H9 (cell line): Measurements from ENCODE around the gene DNAJC15. TPM values are rescaled to one million over a fixed set of nuclear protein-coding genes. Genes with fewer than 3 reads are reported as not detected.

Source experiments
- DNase-seq: peaks from one replicate; pipeline ENCODE4 v3.0.0-alpha.2; 2017
- H2AFZ ChIP-seq: one replicate; pipeline ENCODE4 v1.6.1; 2013; ENCODE audit warnings: mild to moderate bottlenecking, low read length, control low read depth, moderate library complexity
- H2AK5ac ChIP-seq: 2 replicates; pipeline ENCODE4 v1.6.1; 2013; ENCODE audit warnings: low read length, control low read depth, mixed read lengths; ENCODE audit not compliant: insufficient read length
- H2BK120ac ChIP-seq: one replicate; pipeline ENCODE4 v1.6.1; 2013; ENCODE audit warnings: low read depth, mild to moderate bottlenecking, low read length, control low read depth, inconsistent platforms; ENCODE audit not compliant: poor library complexity, severe bottlenecking
- H2BK12ac ChIP-seq: 2 replicates; pipeline ENCODE4 v1.6.1; 2013; ENCODE audit warnings: low read length, control low read depth, mixed read lengths, low read depth; ENCODE audit not compliant: insufficient read length
- H2BK15ac ChIP-seq: 2 replicates; pipeline ENCODE4 v1.6.1; 2013; ENCODE audit warnings: low read depth, low read length, control low read depth
- H2BK20ac ChIP-seq: one replicate; pipeline ENCODE4 v1.6.1; 2013; ENCODE audit warnings: low read depth, mild to moderate bottlenecking, low read length, control low read depth, inconsistent platforms; ENCODE audit not compliant: poor library complexity, severe bottlenecking
- H2BK5ac ChIP-seq: 2 replicates; pipeline ENCODE4 v1.6.1; 2013; ENCODE audit warnings: low read length, control low read depth, mixed read lengths; ENCODE audit not compliant: insufficient read length
- H3K14ac ChIP-seq: 2 replicates; pipeline ENCODE4 v1.6.1; 2013; ENCODE audit warnings: low read length, control low read depth; ENCODE audit not compliant: insufficient read depth
- H3K18ac ChIP-seq: 2 replicates; pipeline ENCODE4 v1.6.1; 2013; ENCODE audit warnings: low read depth, mild to moderate bottlenecking, mixed read lengths, low read length, control low read depth; ENCODE audit not compliant: insufficient read length
- H3K23ac ChIP-seq: 2 replicates; pipeline ENCODE4 v1.6.1; 2013; ENCODE audit warnings: low read length, control low read depth, mixed read lengths, low read depth; ENCODE audit not compliant: insufficient read length
- H3K23me2 ChIP-seq: 2 replicates; pipeline ENCODE4 v1.6.1; 2013; ENCODE audit warnings: low read depth, mild to moderate bottlenecking, mixed read lengths, low read length, control low read depth; ENCODE audit not compliant: insufficient read length, poor library complexity, severe bottlenecking
- H3K27ac ChIP-seq: 2 replicates; pipeline ENCODE4 v1.5.1; 2013; ENCODE audit warnings: low read length, control low read depth, mixed read lengths, low read depth; ENCODE audit not compliant: insufficient read length
- H3K27me3 ChIP-seq: 2 replicates; pipeline ENCODE4 v1.6.1; 2013; ENCODE audit warnings: low read length, control low read depth, inconsistent platforms; ENCODE audit not compliant: insufficient read depth
- H3K4ac ChIP-seq: 2 replicates; pipeline ENCODE4 v1.6.1; 2013; ENCODE audit warnings: low read depth, mild to moderate bottlenecking, control low read depth, inconsistent platforms, low read length, moderate library complexity
- H3K4me1 ChIP-seq: 2 replicates; pipeline ENCODE4 v1.6.1; 2013; ENCODE audit warnings: low read length, control low read depth, inconsistent platforms; ENCODE audit not compliant: insufficient read depth
- H3K4me2 ChIP-seq: 2 replicates; pipeline ENCODE4 v1.6.1; 2013; ENCODE audit warnings: low read length, control low read depth, mixed read lengths; ENCODE audit not compliant: insufficient read length, insufficient read depth
- H3K56ac ChIP-seq: 2 replicates; pipeline ENCODE4 v1.6.1; 2013; ENCODE audit warnings: low read depth, mild to moderate bottlenecking, mixed read lengths, low read length, control low read depth; ENCODE audit not compliant: insufficient read length
- H3K79me1 ChIP-seq: 2 replicates; pipeline ENCODE4 v1.6.1; 2013; ENCODE audit warnings: low read depth, mild to moderate bottlenecking, moderate library complexity, low read length, control low read depth, inconsistent platforms; ENCODE audit not compliant: insufficient read depth, poor library complexity, severe bottlenecking
- H3K79me2 ChIP-seq: 2 replicates; pipeline ENCODE4 v1.6.1; 2013; ENCODE audit warnings: low read length, control low read depth, inconsistent platforms; ENCODE audit not compliant: insufficient read depth
- H3K9ac ChIP-seq: 2 replicates; pipeline ENCODE4 v1.6.1; 2013; ENCODE audit warnings: low read length, control low read depth, mixed read lengths; ENCODE audit not compliant: insufficient read length; ENCODE audit errors: extremely low read depth
- H3K9me3 ChIP-seq: one replicate; pipeline ENCODE4 v1.6.1; 2013; ENCODE audit warnings: low read depth, low read length, inconsistent platforms; ENCODE audit not compliant: control insufficient read depth
- H3T11ph ChIP-seq: one replicate; pipeline ENCODE4 v1.6.1; 2013; ENCODE audit warnings: mild to moderate bottlenecking, low read length, control low read depth, inconsistent platforms
- H4K20me1 ChIP-seq: one replicate; pipeline ENCODE4 v1.6.1; 2013; ENCODE audit not compliant: control insufficient read depth, insufficient read length, insufficient read depth
- H4K5ac ChIP-seq: 2 replicates; pipeline ENCODE4 v1.6.1; 2013; ENCODE audit warnings: low read depth, mild to moderate bottlenecking, mixed read lengths, low read length, control low read depth; ENCODE audit not compliant: insufficient read length
- H4K8ac ChIP-seq: replicated peaks from 2 replicates; pipeline ENCODE4 v1.6.1; 2013; ENCODE audit warnings: low read length, control low read depth, mixed read lengths, low read depth; ENCODE audit not compliant: insufficient read length
- H4K91ac ChIP-seq: 2 replicates; pipeline ENCODE4 v1.6.1; 2013; ENCODE audit warnings: low read depth, mild to moderate bottlenecking, moderate library complexity, mixed read lengths, low read length, control low read depth; ENCODE audit not compliant: insufficient read length
- H3K27ac Mint-ChIP-seq, 3 experiments: 2 replicates in 2 of 3; 3 replicates in 1 of 3; pipeline ENCODE4 v1.8.0; 2020 to 2021; ENCODE audit warnings: mixed read lengths in 3 of 3, mild to moderate bottlenecking in 1 of 3, moderate library complexity in 1 of 3
- H3K27me3 Mint-ChIP-seq: 2 replicates; pipeline ENCODE4 v1.8.0; 2021; ENCODE audit warnings: low read depth, mild to moderate bottlenecking, moderate library complexity, mixed read lengths
- H3K36me3 Mint-ChIP-seq, 3 experiments: 2 replicates in 2 of 3; 3 replicates in 1 of 3; pipeline ENCODE4 v1.8.0; 2020 to 2021; ENCODE audit warnings: low read depth in 3 of 3, mixed read lengths in 3 of 3; ENCODE audit not compliant: insufficient read depth in 1 of 3
- H3K4me1 Mint-ChIP-seq, 2 experiments: 2 replicates each; pipeline ENCODE4 v1.8.0; 2020; ENCODE audit warnings: mixed read lengths in 2 of 2
- H3K4me3 Mint-ChIP-seq, 2 experiments: 2 replicates in 1 of 2; 3 replicates in 1 of 2; pipeline ENCODE4 v1.8.0; 2020 to 2021; ENCODE audit warnings: mild to moderate bottlenecking in 2 of 2, mixed read lengths in 2 of 2, moderate library complexity in 1 of 2
- H3K9me3 Mint-ChIP-seq, 2 experiments: 2 replicates in 1 of 2; 3 replicates in 1 of 2; pipeline ENCODE4 v1.8.0; 2020; ENCODE audit warnings: mild to moderate bottlenecking in 2 of 2, mixed read lengths in 2 of 2, moderate library complexity in 1 of 2
- WGBS: extraction: QIAGEN DNeasy Blood & Tissue Kit; methylation state at CpG from one replicate; pipeline ENCODE4 v1.1.7; 2013; ENCODE audit warnings: missing lambda C conversion rate, low lambda C conversion rate, mixed read lengths; ENCODE audit not compliant: insufficient read length; ENCODE audit errors: extremely low coverage; 5-methylcytosine and 5-hydroxymethylcytosine counted together
- total RNA-seq: library from RNA; stranded (reverse); gene quantifications from 2 replicates; pipeline ENCODE4 v1.2.1, GENCODE V29; 2021
- TF ChIP-seq, protein P1 (sequence below): fragments of 200-600 bp; sonication (generic); conservative IDR thresholded peaks from 3 replicates; pipeline ENCODE4 v1.8.0; 2021; ENCODE audit warnings: antibody characterized with exemption, mild to moderate bottlenecking

DNAJC15 gene
- total RNA-seq, 1 experiment from 2014 or later, result 13.4 TPM

DNA sequence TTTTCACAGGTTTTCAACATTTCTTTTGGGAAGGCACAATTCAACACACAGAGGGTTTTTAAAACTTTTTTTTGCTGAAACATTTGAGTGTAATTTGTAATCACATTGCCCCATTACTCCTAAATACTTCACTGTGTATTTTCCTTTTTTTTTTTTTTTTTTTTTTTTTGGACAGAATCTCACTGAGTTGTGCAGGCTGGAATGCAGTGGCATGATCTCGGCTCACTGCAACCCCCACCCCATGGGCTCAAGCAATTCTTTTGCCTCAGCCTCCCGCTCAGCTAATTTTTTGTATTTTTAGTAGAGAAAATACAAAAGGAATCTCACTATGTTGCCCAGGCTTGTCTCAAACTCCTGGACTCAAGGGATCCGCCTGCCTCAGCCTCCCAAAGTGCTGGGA lies 14.8 kb upstream of the DNAJC15 start:
- H2BK15ac ChIP-seq, result no peak overlapping the region
- no peak overlapping the region for H2AK5ac ChIP-seq
- no peak overlapping the region for H3K4me2 ChIP-seq
- H3T11ph ChIP-seq, result no peak overlapping the region
- H2BK5ac ChIP-seq, result no peak overlapping the region
- H3K9me3 Mint-ChIP-seq, result no peaks in the 10 kb centered on the region
- H3K9me3 ChIP-seq, result no peaks in the 10 kb centered on the region
- H3K23me2 ChIP-seq, result no peaks in the 10 kb centered on the region
- no peak overlapping the region for H2BK20ac ChIP-seq
- no peak overlapping the region for H3K27ac ChIP-seq
- H3K79me2 ChIP-seq, result no peaks in the 10 kb centered on the region
- WGBS, result no CpG with 5 or more reads among the region's 3 CpGs
- no peak overlapping the region for H3K14ac ChIP-seq
- H4K8ac ChIP-seq, result no peak overlapping the region
- no peak overlapping the region for H3K4ac ChIP-seq
- H2BK120ac ChIP-seq, result no peak overlapping the region
- DNase-seq, result no peak
- no peaks in the 10 kb centered on the region for H4K20me1 ChIP-seq
- H3K27me3 ChIP-seq, result no peaks in the 10 kb centered on the region
- no peaks in the 10 kb centered on the region for H3K27me3 Mint-ChIP-seq
- H3K4me1 Mint-ChIP-seq, result peaks cover 18 to 20% of the 10 kb centered on the region in 2 experiments
- H3K79me1 ChIP-seq, result no peaks in the 10 kb centered on the region
- H4K91ac ChIP-seq, result no peak overlapping the region
- H3K27ac Mint-ChIP-seq, result no peak overlapping the region
- H3K56ac ChIP-seq, result no peak overlapping the region
- H3K4me1 ChIP-seq, result no peaks in the 10 kb centered on the region
- no peak overlapping the region for H2BK12ac ChIP-seq
- no peak overlapping the region for H3K4me3 Mint-ChIP-seq
- H3K9ac ChIP-seq, result no peak overlapping the region
- H3K23ac ChIP-seq, result no peak overlapping the region
- H3K18ac ChIP-seq, result no peak overlapping the region
- no peaks in the 10 kb centered on the region for H3K36me3 Mint-ChIP-seq
- H2AFZ ChIP-seq, result no peak overlapping the region
- no peak overlapping the region for H4K5ac ChIP-seq
- TF ChIP-seq, protein P1, sequence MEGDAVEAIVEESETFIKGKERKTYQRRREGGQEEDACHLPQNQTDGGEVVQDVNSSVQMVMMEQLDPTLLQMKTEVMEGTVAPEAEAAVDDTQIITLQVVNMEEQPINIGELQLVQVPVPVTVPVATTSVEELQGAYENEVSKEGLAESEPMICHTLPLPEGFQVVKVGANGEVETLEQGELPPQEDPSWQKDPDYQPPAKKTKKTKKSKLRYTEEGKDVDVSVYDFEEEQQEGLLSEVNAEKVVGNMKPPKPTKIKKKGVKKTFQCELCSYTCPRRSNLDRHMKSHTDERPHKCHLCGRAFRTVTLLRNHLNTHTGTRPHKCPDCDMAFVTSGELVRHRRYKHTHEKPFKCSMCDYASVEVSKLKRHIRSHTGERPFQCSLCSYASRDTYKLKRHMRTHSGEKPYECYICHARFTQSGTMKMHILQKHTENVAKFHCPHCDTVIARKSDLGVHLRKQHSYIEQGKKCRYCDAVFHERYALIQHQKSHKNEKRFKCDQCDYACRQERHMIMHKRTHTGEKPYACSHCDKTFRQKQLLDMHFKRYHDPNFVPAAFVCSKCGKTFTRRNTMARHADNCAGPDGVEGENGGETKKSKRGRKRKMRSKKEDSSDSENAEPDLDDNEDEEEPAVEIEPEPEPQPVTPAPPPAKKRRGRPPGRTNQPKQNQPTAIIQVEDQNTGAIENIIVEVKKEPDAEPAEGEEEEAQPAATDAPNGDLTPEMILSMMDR, result no peak
